HG03575 (cell line): ENCODE measurements around the gene NCLN.

Source experiments
- ATAC-seq: cut with Tn5 transposase; IDR thresholded peaks from one replicate; pipeline ENCODE4 v1.9.1; 2021; ENCODE audit not compliant: unreplicated experiment, insufficient number of reproducible peaks, low FRiP score; ENCODE audit errors: extremely low read depth

NCLN gene

DNA sequence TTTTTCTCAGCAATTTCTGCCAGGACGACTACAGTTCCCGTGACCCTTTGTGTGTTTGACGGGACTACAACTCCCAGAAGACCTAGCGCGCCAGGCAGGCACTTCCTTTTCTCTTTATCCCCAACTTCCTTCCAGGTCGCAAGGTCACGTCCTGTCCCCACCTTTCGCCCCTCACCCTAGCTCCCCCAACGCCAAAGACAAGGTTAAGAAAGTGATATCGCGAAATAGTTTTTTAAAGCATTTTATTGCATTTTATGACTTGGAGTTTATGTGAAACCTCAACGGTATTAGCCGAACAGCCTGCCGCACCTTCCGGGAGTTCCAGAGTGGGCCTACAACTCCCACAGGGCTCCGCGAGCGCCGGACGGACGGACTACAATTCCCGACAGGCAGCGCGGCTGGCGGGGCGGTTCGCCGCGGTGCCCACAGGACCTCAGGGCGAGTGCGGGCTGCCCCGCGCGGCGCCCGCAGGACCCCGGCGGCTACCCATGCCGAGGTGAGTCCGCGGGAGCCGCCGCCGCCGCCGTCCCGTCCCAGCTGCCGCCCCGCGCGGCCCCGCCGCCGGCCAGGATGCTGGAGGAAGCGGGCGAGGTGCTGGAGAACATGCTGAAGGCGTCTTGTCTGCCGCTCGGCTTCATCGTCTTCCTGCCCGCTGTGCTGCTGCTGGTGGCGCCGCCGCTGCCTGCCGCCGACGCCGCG, at the start of gene NCLN:
NCLN (plus strand) TSS at position 470 of the 699 bp plus-strand sequence; CDS start at position 571, 101 bp downstream.
- peak; percentile 39 for ATAC-seq

- ATAC-seq = no peak
Measured at GRCh38 chr19:3135961-3136683, 49.6 kb upstream of the NCLN start, which contains the start of gene GNA15. GNA15 (plus strand) TSS chr19:3136033; CDS start chr19:3136451, 418 bp downstream.

- no peak for ATAC-seq
Measured at GRCh38 chr19:3136684-3137055, 49.1 kb upstream of the NCLN start.

DNA sequence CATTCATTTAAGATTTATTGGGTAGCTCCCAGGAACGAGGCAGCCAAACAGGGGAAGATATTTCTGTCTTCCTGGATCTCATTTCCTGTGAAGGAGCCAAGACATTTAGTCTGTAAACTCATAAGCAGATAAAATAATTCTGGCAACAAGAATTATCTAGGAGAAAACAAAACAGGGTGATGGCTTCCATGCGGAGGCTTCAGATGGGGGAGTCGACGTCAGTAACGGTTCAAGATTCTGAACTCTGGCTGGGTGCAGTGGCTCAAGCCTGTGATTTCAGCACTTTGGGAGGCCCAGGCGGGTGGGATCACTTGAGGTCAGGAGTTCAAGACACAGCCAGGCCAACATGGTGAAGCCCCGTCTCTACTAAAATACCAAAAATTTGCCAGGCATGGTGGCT, 48.6 kb upstream of the NCLN start:
- no peak for ATAC-seq

DNA sequence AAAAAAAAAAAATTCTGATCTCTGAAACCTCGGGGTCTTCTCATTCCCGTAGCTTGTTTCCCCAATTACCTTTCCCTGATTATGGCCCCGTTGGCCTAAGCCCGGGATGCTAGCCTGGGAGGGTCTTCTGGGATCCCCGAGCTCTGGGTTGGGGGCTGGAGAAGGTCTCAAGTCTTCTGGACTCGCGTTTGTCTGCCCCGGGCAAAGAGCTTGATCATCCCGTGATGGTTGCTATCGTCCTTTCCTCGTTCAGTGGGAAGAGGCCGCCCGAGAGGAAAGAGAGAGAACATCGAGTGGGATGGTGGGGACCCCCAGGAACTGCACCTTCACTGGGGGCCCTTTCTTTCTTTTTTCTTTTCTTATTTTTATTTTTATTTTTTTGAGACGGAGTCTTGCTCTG, 47.5 kb upstream of the NCLN start:
- ATAC-seq = no peak

GRCh38 chr19:3140667-3141038, 45.1 kb upstream of the NCLN start:
- no peak for ATAC-seq

- ATAC-seq = no peak
Measured at GRCh38 chr19:3142292-3142670, 43.4 kb upstream of the NCLN start.

GRCh38 chr19:3142781-3143337, 42.9 kb upstream of the NCLN start:
- ATAC-seq = no peak

- no peak for ATAC-seq
Measured at GRCh38 chr19:3145909-3146676, 39.6 kb upstream of the NCLN start.

DNA sequence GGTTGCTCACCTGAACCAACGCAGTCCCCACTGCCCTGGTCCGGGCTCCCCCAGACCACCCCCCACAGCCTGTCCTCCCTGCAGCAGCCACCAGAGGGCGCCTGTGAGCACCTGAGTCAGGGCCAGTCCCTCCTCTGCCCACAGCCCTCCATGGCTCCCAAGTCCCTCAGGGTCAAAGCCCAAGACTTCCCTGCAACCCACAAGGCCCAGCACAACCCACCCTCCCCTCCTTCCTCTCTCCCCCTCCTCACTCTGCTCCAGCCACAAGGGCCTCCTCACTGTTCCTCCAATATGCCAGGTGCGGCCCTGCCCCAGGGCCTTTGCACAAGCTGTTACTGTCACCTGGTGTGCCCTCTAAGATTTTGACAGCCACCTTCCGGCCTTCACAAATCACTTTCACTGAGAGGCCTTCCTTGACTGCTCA, 39.0 kb upstream of the NCLN start:
- no peak for ATAC-seq

DNA sequence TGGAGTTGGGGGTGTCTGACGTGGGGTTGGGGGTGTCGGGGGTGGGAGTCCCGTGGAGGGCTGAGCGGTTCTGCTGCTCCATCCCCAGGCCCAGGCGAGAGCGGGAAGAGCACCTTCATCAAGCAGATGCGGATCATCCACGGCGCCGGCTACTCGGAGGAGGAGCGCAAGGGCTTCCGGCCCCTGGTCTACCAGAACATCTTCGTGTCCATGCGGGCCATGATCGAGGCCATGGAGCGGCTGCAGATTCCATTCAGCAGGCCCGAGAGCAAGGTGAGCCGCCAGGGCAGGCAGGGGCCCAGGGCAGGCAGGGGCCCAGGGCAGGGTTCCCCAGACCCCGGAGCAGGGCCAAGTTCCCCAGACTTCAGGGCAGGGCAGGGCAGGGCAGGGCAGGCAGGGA, 37.2 kb upstream of the NCLN start:
- ATAC-seq = no peak

- no peak for ATAC-seq
Measured at GRCh38 chr19:3149089-3149488, 36.6 kb upstream of the NCLN start.

- ATAC-seq = no peak
Measured at GRCh38 chr19:3149526-3150505, 35.9 kb upstream of the NCLN start.

GRCh38 chr19:3150739-3151329, 34.9 kb upstream of the NCLN start:
- no peak for ATAC-seq

- ATAC-seq = no peak
Measured at GRCh38 chr19:3151563-3152418, 33.9 kb upstream of the NCLN start.

DNA sequence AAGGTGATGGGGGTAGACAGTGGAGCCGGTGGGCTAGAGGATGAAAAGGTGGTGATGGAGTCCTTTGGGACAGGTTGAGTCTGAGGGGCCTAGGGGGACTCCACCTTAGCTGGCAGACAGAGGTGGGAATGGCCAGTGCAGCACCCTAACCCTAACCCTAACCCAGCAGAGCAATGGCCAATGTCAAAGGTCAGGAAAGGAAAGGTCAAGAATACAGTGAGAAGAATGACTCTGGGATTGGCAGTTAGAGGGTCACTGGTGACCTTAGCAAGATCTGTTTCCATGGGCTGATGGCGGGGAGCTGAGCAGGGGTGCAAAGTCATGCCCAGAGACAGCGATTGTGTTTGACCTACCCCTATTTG, 33.3 kb upstream of the NCLN start:
- no peak for ATAC-seq
